PC-3 (cell line): Measurements from ENCODE around the gene UROD.

Experiments
- CTCF ChIP-seq: fragments of 300-600 bp; sonication (generic); conservative IDR thresholded peaks from 2 replicates; pipeline ENCODE4 v1.5.1; 2017; ENCODE audit warnings: antibody characterized with exemption, low read depth, mild to moderate bottlenecking, low read length
- EZH2 ChIP-seq: fragments of 300-600 bp; sonication (generic); IDR thresholded peaks from one replicate; pipeline ENCODE4 v1.6.1; 2017; ENCODE audit warnings: antibody characterized with exemption, mild to moderate bottlenecking, low read length; ENCODE audit not compliant: unreplicated experiment
- EZH2phosphoT487 ChIP-seq: fragments of 300-600 bp; sonication (generic); IDR thresholded peaks from 2 replicates; pipeline ENCODE4 v1.6.1; 2018; ENCODE audit warnings: mild to moderate bottlenecking, antibody characterized with exemption, low read length, borderline replicate concordance

- TF ChIP-seq CTCF (no peak), EZH2phosphoT487 (no peak), EZH2 (no peak)
Observed at GRCh38 chr1:45010855-45011811, 921 bp upstream of the UROD start, which contains the start of gene HECTD3.
